Activated CD4-positive, alpha-beta T cell treated with anti-CD3 and anti-CD28 coated beads for 36 hours (primary cell): ENCODE measurements around the gene PWWP2B. TPM values are rescaled to one million over a fixed set of nuclear protein-coding genes. Genes with fewer than 3 reads are reported as not detected.

ENCODE experiments used
- ATAC-seq: fragments of 200-7000 bp; cut with Tn5 transposase; one replicate; pipeline ENCODE4 v1.10.0; 2021; ENCODE audit warnings: mild to moderate bottlenecking, moderate library complexity
- CTCF ChIA-PET: fragments of 350-600 bp; sonication (Branson Sonifier 250); formaldehyde crosslinking; loops from one replicate; lab custom pipeline; 2021; ENCODE audit warnings: antibody characterized with exemption; lab: Charles Lee
- POLR2A ChIA-PET: fragments of 350-600 bp; sonication (Branson Sonifier 250); formaldehyde crosslinking; loops from one replicate; lab custom pipeline; 2021; ENCODE audit warnings: antibody characterized with exemption, inconsistent platforms; lab: Charles Lee
- DNase-seq: peaks from one replicate; pipeline ENCODE4 v3.0.0-alpha.2; 2020
- H3K27ac Mint-ChIP-seq: one replicate; pipeline ENCODE4 v1.8.0; 2021; ENCODE audit warnings: mixed read lengths
- H3K27me3 Mint-ChIP-seq: one replicate; pipeline ENCODE4 v1.8.0; 2021; ENCODE audit warnings: mixed read lengths
- H3K36me3 Mint-ChIP-seq: one replicate; pipeline ENCODE4 v1.8.0; 2021; ENCODE audit warnings: low read depth, mixed read lengths
- H3K4me1 Mint-ChIP-seq: one replicate; pipeline ENCODE4 v1.8.0; 2021; ENCODE audit warnings: mixed read lengths
- H3K4me3 Mint-ChIP-seq: one replicate; pipeline ENCODE4 v1.8.0; 2021; ENCODE audit warnings: mild to moderate bottlenecking, moderate library complexity, mixed read lengths
- H3K9me3 Mint-ChIP-seq: one replicate; pipeline ENCODE4 v1.8.0; 2021; ENCODE audit warnings: low read depth, mixed read lengths
- intact Hi-C, 2 experiments: fragments of 100-400 bp; cut with DNase I in 1 of 2; cut with micrococcal nuclease in 1 of 2; formaldehyde crosslinking; loops; one replicate each; pipeline versions ENCODE4 v1.14.2 to v1.15.1; 2022 to 2024; cut with DNase I, micrococcal nuclease
- total RNA-seq, 2 experiments: library from RNA; stranded (reverse); gene quantifications; one replicate each; pipeline ENCODE4 v1.2.3, GENCODE V29; 2021

The PWWP2B gene
- total RNA-seq, 2 experiments from 2014 or later: 2.4 to 2.9 TPM

DNA sequence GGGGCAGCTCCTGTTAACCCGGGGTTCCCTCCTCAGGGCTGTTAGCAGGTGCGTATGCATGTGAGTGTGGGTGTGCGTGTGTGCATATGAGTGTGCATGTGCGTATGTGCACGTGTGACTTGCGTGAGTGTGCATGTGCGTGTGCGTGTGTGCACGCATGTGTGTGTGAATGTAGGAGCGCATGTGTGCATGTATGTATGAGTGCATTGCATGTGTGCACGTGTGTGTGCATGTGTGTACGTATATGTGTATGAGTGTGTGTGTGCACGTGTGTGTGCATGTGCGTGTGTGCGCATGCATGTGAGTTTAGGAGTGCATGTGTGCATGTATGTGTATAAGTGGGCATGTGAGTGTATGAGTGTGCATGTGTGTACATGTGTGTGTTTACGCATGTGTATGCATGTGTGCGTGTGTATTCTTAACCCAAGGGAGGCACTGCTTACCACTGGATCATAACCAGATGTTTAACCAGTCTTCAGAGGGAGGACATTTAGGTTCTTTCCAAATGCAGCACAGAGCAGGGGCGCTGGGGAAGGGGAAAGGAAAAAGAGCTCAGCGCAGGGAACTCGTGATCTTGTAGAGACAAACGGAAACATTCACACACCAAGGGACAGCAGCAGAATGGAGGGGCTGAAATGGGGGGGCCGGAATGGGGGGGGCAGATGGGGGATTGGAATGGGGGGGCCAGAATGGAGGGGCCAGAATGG lies 45.0 kb downstream of the PWWP2B start:
- DNase-seq: no peak
- Mint-ChIP-seq H3K36me3 (no peaks in the 10 kb centered on the region), H3K4me1 (peaks cover 23% of the 10 kb centered on the region), H3K27ac (peak overlapping the region; percentile 49), H3K9me3 (no peaks in the 10 kb centered on the region), H3K27me3 (no peaks in the 10 kb centered on the region), H3K4me3 (no peak overlapping the region)
- intact Hi-C loops: no loop called here
- ChIA-PET POLR2A (interaction anchor here (0.6 kb wide), 1 partner anchor 22 kb away, joined by 5 read pairs; no protein-coding TSS in a partner anchor), CTCF (no interaction called here)
- no peak for ATAC-seq

DNA sequence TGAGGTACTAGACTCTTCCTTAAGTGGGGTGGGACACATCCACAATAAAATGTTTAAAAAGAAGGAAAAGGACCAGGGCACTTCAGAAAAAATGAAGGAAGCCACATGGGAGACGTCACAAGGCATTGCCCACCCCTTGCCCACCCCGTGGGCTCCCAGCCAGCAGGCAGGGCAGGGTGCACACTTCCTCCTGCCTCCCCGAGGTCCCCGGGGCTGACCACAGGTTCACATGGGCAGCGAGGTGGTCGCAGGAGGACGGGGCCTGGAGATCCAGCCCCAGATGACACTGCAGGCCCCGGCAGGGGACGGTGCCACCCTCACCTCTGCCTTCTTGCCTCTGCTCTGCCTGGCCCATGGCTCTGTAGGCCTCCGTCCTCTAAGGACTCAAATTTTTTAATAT lies 45.6 kb downstream of the PWWP2B start:
- intact Hi-C loops: no loop called here
- Mint-ChIP-seq H3K4me1 (peaks cover 25% of the 10 kb centered on the region), H3K36me3 (no peaks in the 10 kb centered on the region), H3K27me3 (no peaks in the 10 kb centered on the region), H3K9me3 (no peaks in the 10 kb centered on the region), H3K4me3 (no peak overlapping the region), H3K27ac (no peak overlapping the region)
- ATAC-seq: no peak
- DNase-seq: no peak
- ChIA-PET POLR2A (no interaction called here), CTCF (interaction anchor here (1.8 kb wide), 1 partner anchor 19 kb away, joined by 7 read pairs; no protein-coding TSS in a partner anchor)

DNA sequence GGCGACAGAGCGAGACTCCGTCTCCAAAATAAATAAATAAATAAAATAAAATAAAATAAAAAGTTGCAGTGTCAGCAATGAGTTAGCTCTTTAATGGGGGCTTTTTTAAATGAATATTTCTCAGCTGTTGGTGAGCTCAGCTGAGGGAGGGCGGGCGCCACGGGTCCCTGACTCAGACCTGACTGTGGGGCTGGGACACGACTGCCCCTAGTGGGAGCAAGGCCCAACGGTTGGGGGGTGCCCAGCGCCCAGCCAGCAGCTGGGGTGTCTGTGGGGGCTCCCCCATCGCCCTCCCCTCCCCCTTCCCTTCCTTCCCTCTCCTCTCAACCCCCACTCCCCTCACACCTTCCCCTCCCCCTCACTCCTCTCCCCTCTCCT lies 46.6 kb downstream of the PWWP2B start:
- peak; percentile 37 for ATAC-seq
- POLR2A ChIA-PET: no interaction called here
- intact Hi-C loops: no loop called here

DNA sequence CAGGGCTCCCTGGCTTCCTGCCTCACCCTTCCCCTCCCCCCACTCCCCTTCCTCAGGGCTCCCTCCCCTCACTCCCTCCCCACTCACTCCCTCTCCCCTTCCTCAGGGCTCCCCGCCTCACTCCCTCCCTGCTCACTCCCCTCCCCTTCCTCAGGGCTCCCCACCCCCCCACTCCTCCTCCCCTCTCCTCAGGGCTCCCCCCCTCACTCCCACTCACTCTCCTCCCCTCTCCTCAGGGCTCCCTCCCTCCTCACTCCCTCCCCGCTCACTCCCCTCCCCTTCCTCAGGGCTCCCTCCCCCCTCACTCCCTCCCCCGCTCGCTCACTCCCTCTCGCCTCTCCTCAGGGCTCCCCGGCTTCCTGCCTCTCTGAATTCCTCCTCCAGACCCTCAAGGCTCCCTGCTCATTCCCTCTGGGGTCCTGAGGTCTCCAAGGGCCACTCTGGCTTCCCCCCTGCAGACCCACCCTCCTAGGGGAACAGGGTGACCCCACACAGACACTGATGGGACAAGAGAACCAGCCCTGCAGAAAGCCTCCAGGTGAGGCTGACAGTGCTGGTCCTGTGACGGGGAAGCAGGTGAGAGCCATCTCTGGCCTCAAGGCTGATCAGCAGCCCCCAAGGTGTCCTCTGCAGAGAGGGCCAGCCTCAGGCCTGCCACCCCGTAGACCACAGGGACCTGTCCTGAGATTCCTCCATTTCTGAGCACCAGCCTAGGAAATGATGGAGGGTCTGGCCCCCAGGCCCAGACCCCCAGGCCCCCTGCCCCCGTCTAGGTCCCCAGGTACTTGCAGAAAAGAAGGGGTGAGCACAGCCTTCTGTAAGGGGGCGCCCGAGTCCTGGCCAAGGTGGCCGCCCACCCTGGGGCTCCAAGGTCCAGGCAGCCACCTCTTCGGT lies 47.2 kb downstream of the PWWP2B start:
- CTCF ChIA-PET: interaction anchor here (0.6 to 1.8 kb wide), 2 partner anchors 21 to 112 kb away, joined by 3 to 7 read pairs; partner anchors contain the start of gene LRRC27
- peak overlapping the region; percentile 42 for H3K27ac Mint-ChIP-seq
- intact Hi-C loops: no loop called here
- ATAC-seq: no peak
- peaks cover 31% of the 10 kb centered on the region for H3K4me1 Mint-ChIP-seq
- no peaks in the 10 kb centered on the region for H3K36me3 Mint-ChIP-seq
- no peaks in the 10 kb centered on the region for H3K9me3 Mint-ChIP-seq
- H3K27me3 Mint-ChIP-seq: no peaks in the 10 kb centered on the region
- POLR2A ChIA-PET: interaction anchor here (0.6 kb wide), 1 partner anchor 50 kb away, joined by 3 read pairs; no protein-coding TSS in a partner anchor
- peak; percentile 63 for DNase-seq
- no peak overlapping the region for H3K4me3 Mint-ChIP-seq

More for the DNA sequence above, 46.6 kb downstream of the PWWP2B start:
- CTCF ChIA-PET: interaction anchor here (0.5 to 1.8 kb wide), 5 partner anchors 16 to 64 kb away, joined by 3 to 7 read pairs (median 3); no protein-coding TSS in a partner anchor
- Mint-ChIP-seq H3K36me3 (no peaks in the 10 kb centered on the region), H3K4me3 (no peak overlapping the region), H3K4me1 (peaks cover 31% of the 10 kb centered on the region), H3K27me3 (no peaks in the 10 kb centered on the region), H3K9me3 (no peaks in the 10 kb centered on the region), H3K27ac (no peak overlapping the region)
- DNase-seq: peak; percentile 90

DNA sequence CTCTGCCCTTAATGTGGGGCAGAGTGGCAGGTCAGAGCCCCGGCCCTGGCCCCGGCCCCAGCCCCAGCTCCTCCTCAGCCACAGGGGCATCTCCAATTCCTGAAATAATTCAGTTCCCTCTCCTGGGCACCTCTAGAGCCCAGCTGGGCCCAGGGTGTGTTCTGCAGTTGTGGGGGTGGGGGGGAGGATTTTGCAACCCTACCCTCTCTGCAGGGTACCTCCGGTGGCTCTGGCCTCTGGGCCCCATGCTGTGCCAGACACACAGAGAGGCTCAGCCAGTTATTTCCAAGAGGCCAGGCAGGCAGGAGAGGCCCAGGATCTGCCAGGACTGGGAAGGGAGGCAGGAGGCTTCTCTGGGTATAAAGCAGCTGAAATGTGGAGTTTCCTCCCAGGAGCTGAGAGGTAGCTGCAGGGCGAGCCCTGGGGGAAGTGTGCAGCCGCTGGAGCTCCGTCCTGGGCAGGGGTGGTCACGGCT lies 47.9 kb downstream of the PWWP2B start:
- CTCF ChIA-PET: interaction anchor here (0.6 to 0.9 kb wide), 2 partner anchors 113 to 226 kb away, joined by 3 read pairs; partner anchors contain the start of gene LRRC27
- intact Hi-C loops: loop anchor here (5.0 kb wide), 3 partner anchors 33 to 463 kb away; partner anchors contain the start of gene BNIP3 (in 1 of the 2)
- H3K4me3 Mint-ChIP-seq: no peak overlapping the region
- no peaks in the 10 kb centered on the region for H3K27me3 Mint-ChIP-seq
- H3K4me1 Mint-ChIP-seq: peaks cover 31% of the 10 kb centered on the region
- POLR2A ChIA-PET: interaction anchor here (0.5 to 0.6 kb wide), 2 partner anchors 47 to 51 kb away, joined by 3 read pairs; no protein-coding TSS in a partner anchor
- H3K27ac Mint-ChIP-seq: peak overlapping the region; percentile 55
- DNase-seq: no peak
- ATAC-seq: no peak
- H3K36me3 Mint-ChIP-seq: no peaks in the 10 kb centered on the region
- H3K9me3 Mint-ChIP-seq: no peaks in the 10 kb centered on the region

DNA sequence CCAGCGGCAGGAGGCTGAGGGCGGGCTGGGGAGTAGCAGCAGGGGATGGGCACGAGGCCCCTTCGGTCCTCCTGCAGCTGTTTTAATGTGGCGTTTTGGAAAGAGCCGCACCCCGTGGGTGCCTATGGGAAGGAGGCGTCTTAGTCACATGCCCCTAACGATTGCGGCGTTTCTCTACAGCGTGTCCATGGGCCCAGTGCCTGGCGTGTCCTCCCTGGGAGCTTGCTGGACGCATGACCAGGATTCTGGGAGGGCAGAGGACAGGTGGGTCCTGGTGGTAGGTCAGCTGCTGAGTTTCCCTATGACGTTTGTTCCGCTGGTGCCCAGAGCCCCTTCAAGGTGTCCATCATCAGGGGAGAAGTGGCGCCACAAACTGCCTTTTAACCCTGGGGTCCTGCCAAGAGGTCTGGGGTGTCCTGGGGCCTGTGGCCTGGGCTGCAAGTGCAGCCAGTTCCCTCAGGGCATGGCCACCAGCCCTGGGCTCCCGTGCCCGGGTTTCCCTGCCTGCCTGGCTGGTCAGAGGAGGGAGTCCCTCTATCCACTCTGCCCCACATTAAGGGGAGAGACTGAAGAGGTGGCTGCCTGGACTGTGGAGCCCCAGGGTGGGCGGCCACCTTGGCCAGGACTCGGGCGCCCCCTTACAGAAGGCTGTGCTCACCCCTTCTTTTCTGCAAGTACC lies 48.7 kb downstream of the PWWP2B start:
- DNase-seq (no peak), ATAC-seq (no peak)
- Mint-ChIP-seq H3K4me1 (peaks cover 31% of the 10 kb centered on the region), H3K9me3 (no peaks in the 10 kb centered on the region), H3K36me3 (no peaks in the 10 kb centered on the region), H3K4me3 (no peak overlapping the region), H3K27me3 (no peaks in the 10 kb centered on the region), H3K27ac (peak overlapping the region; percentile 55)
- CTCF ChIA-PET: interaction anchor here (0.9 kb wide), 1 partner anchor 227 kb away, joined by 3 read pairs; no protein-coding TSS in a partner anchor
- POLR2A ChIA-PET: interaction anchor here (0.5 kb wide), 1 partner anchor 48 kb away, joined by 3 read pairs; no protein-coding TSS in a partner anchor
- intact Hi-C loops: loop anchor here (2.0 to 5.0 kb wide), 7 partner anchors 33 to 545 kb away; partner anchors contain the start of genes BNIP3 (in 1 of the 2) and PPP2R2D (in 1 of the 2)

DNA sequence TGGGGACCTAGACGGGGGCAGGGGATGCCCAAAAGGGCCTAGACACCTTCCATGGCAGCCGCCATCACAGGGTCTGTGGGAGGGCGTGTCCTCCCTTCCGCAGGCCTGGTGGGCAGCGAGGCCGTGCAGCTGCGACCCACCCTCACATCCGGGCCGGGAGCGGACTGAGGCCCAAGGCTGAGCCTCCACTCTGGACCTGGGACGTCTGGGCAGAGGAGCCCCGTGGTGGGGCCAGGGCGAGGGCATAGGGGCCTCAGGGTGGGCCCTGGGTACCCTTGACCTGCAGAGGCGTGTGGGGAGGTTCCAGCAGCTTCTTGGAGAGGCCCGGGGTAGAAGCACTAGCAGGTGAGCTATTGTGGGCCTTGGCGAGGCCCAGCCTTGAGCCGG lies 49.2 kb downstream of the PWWP2B start:
- no peaks in the 10 kb centered on the region for H3K9me3 Mint-ChIP-seq
- ChIA-PET POLR2A (interaction anchor here (0.6 kb wide), 1 partner anchor 73 kb away, joined by 3 read pairs; no protein-coding TSS in a partner anchor), CTCF (interaction anchor here (0.5 to 1.2 kb wide), 2 partner anchors 59 to 132 kb away, joined by 3 to 4 read pairs; no protein-coding TSS in a partner anchor)
- peak overlapping the region; percentile 99 for H3K27ac Mint-ChIP-seq
- H3K4me3 Mint-ChIP-seq: peak overlapping the region; percentile 78
- intact Hi-C loops: loop anchor here (2.0 to 5.0 kb wide), 7 partner anchors 34 to 545 kb away; partner anchors contain the start of genes BNIP3 (in 1 of the 2) and PPP2R2D (in 1 of the 2)
- DNase-seq (no peak), ATAC-seq (no peak)
- H3K36me3 Mint-ChIP-seq: no peaks in the 10 kb centered on the region
- H3K27me3 Mint-ChIP-seq: no peaks in the 10 kb centered on the region
- H3K4me1 Mint-ChIP-seq: peaks cover 31% of the 10 kb centered on the region

DNA sequence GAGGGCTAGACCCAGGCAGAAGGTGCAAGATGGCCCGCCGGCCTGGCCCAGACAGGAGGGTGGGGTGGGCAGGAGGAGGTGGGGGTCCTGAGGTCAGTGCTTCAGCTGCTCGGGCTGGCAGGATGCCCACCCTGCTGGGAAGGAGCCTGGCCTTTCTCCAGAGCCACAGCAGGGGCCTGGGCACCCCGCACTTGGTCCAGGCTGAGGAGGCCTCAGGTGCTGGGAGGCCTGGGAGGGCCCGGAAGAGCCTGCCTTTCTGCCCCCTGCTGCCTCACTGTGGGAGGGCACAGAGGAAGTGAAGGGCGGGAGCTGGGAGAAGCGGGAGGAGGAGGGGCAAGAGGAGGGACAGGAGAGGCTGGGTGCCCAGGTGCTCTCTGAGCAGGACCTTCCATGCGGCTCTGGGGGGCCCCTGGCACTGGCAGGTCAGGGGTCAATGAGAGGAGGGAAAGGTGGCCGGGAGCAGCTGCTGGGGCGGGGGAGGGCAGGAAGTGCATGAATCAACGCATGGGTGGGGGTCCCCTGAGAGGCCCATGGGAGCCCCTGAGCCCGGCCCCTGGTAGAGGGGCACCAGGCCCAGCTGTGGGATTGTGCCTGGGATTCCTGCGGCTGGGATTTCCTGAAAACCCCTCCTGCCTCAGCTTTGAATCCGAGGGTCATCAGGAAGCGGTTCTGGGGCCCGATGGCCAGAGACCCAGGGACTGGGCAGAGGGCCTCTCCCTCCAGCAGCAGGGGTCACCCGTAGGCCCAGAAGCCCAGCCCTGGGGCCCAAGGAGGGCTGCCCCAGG lies 49.9 kb downstream of the PWWP2B start:
- H3K27me3 Mint-ChIP-seq: no peaks in the 10 kb centered on the region
- H3K4me3 Mint-ChIP-seq: peak overlapping the region; percentile 78
- peak overlapping the region; percentile 99 for H3K27ac Mint-ChIP-seq
- H3K4me1 Mint-ChIP-seq: peaks cover 36% of the 10 kb centered on the region
- CTCF ChIA-PET: interaction anchor here (0.5 to 1.2 kb wide), 3 partner anchors 55 to 133 kb away, joined by 3 to 4 read pairs (median 3); no protein-coding TSS in a partner anchor
- no peaks in the 10 kb centered on the region for H3K36me3 Mint-ChIP-seq
- H3K9me3 Mint-ChIP-seq: no peaks in the 10 kb centered on the region
- DNase-seq: peak; percentile 90
- intact Hi-C loops: loop anchor here (1.0 to 5.0 kb wide), 12 partner anchors 35 to 546 kb away; partner anchors contain the start of genes BNIP3 (in 1 of the 2), INPP5A (in 1 of the 2), LRRC27 (in 1 of the 2) and PPP2R2D (in 1 of the 2)
- peak; percentile 76 for ATAC-seq
- POLR2A ChIA-PET: interaction anchor here (0.6 kb wide), 1 partner anchor 72 kb away, joined by 3 read pairs; no protein-coding TSS in a partner anchor

DNA sequence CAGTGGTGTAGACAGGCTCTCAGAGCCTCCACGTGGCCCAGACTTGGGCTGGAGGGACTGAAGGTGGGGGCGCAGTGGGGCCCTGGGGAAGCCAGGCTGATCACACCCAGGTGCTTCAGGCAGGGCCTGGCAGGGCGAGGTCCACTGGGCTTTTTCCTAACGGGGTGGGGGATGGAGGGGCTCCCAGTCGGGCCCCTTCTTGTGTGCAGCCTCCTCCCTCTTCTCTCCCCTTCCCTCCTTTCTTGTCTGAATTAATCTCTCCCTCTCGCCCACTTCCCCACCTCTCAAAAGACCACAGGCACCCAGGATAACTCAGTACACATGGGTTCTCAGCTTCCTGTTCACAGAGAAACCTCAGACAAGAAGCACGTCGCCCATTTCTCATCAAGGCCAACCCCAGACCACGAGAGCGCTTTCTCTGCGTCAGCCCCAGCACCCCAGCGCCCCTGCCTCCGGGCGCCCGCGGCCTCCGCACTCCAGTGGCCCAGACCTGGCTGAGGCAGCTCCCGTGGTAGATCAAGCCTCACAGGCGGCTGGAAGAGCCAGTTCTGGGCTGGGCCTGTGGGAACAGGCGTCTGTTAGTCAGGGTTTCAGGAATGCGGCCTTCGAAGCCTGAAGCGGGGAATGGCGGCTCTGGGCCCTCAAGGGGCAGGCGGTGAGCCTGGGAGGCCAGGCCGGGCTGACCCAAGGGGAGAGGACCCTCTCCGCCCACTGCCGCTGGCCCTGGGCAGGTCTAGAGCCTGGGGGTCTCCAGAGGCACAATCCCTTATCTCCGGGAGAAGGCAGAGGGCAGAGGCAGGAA lies 50.6 kb downstream of the PWWP2B start:
- Mint-ChIP-seq H3K4me3 (peak overlapping the region; percentile 78), H3K4me1 (peaks cover 37% of the 10 kb centered on the region)

More for the DNA sequence above, 50.6 kb downstream of the PWWP2B start:
- POLR2A ChIA-PET: no interaction called here
- H3K9me3 Mint-ChIP-seq: no peaks in the 10 kb centered on the region
- intact Hi-C loops: loop anchor here (1.0 to 5.0 kb wide), 12 partner anchors 35 to 547 kb away; partner anchors contain the start of genes BNIP3 (in 1 of the 2), INPP5A (in 1 of the 2), LRRC27 (in 1 of the 2) and PPP2R2D (in 1 of the 2)
- H3K36me3 Mint-ChIP-seq: no peaks in the 10 kb centered on the region
- no peaks in the 10 kb centered on the region for H3K27me3 Mint-ChIP-seq
- H3K27ac Mint-ChIP-seq: peak overlapping the region; percentile 99
- DNase-seq: peak; percentile 91
- CTCF ChIA-PET: interaction anchor here (0.7 to 1.2 kb wide), 3 partner anchors 56 to 942 kb away, joined by 3 to 4 read pairs (median 3); no protein-coding TSS in a partner anchor
- peak; percentile 69 for ATAC-seq
